22Rv1 (cell line): ENCODE measurements around the gene P2RY14.

Experiments
- CTCF ChIP-seq: fragments of 450-650 bp; IDR thresholded peaks from 2 replicates; pipeline ENCODE4 v1.5.1; 2017; ENCODE audit warnings: mild to moderate bottlenecking
- ZFX ChIP-seq: fragments of 450-650 bp; IDR thresholded peaks from 2 replicates; pipeline ENCODE4 v1.6.1; 2017; ENCODE audit warnings: antibody characterized with exemption, borderline replicate concordance

- no peak for TF ChIP-seq CTCF
- TF ChIP-seq ZFX = no peak
Observed at GRCh38 chr3:151196434-151196833, 81.9 kb downstream of the P2RY14 start.
